ENCODE results near the gene NUDC. TPM values are rescaled to one million over a fixed set of nuclear protein-coding genes. Genes with fewer than 3 reads are reported as not detected.

NUDC gene
- total and polyA plus RNA-seq, 2 of the 13 experiments (the other 11 are each of a cell fraction or from before 2014, with no cell fraction given): 34.7 to 104 TPM

- TF ChIP-seq TERF1 (CRISPR knock-in tag; IDR thresholded peaks at IDR 0.05): no peak
- TF ChIP-seq PHF20 (CRISPR knock-in tag; IDR thresholded peaks at IDR 0.05): no peak
- peak; percentile 30; the same call in 1 of the 2 replicates for TF ChIP-seq ZNF747 (CRISPR knock-in tag; IDR thresholded peaks at IDR 0.05; ENCODE audit: borderline replicate concordance)
- no peak; the same call in 1 of the 2 replicates for TF ChIP-seq ZNF850 (CRISPR knock-in tag; conservative IDR thresholded peaks at IDR 0.05)
- TF ChIP-seq ZBTB14 (CRISPR knock-in tag; IDR thresholded peaks at IDR 0.05): peak; percentile 62
- no peak for TF ChIP-seq CENPX (CRISPR knock-in tag; IDR thresholded peaks at IDR 0.05)
- TF ChIP-seq ETV6 (CRISPR knock-in tag; conservative IDR thresholded peaks at IDR 0.05): peak; percentile 84
- no peak for TF ChIP-seq ZBTB34 (CRISPR knock-in tag; IDR thresholded peaks at IDR 0.05)
- peak; percentile 50; the same call in 1 of the 2 replicates for TF ChIP-seq ZNF333 (CRISPR knock-in tag; IDR thresholded peaks at IDR 0.05; ENCODE audit: borderline replicate concordance)
- TF ChIP-seq CBFB (CRISPR knock-in tag; IDR thresholded peaks at IDR 0.05): peak; percentile 91
- TF ChIP-seq CCDC6 (CRISPR knock-in tag; IDR thresholded peaks at IDR 0.05): peak; percentile 93
- TF ChIP-seq SNAPC2 (CRISPR knock-in tag; IDR thresholded peaks at IDR 0.05): peak; percentile 63; the same call in 1 of the 2 replicates
- TF ChIP-seq ZNF337 (CRISPR knock-in tag; IDR thresholded peaks at IDR 0.05; ENCODE audit: borderline replicate concordance, low read depth): 0 out of 2 replicates have a peak, but pooled peaks have one; percentile 55
- TF ChIP-seq SIX4 (CRISPR knock-in tag; IDR thresholded peaks at IDR 0.05): peak; percentile 72; the same call in 1 of the 2 replicates
- TF ChIP-seq CSRNP1 (CRISPR knock-in tag; IDR thresholded peaks at IDR 0.05): no peak
- TF ChIP-seq CREM (IDR thresholded peaks at IDR 0.05): peak; percentile 4; the same call in 1 of the 2 replicates
- no peak for TF ChIP-seq CREM (CRISPR knock-in tag; IDR thresholded peaks at IDR 0.05)
- no peak; the same call in 1 of the 2 replicates for TF ChIP-seq KLF9 (CRISPR knock-in tag; IDR thresholded peaks at IDR 0.05; ENCODE audit: low read depth)
- no peak for TF ChIP-seq MAFF (IDR thresholded peaks at IDR 0.05; ENCODE audit: low read depth, low read length)
- no peak for TF ChIP-seq CEBPB (IDR thresholded peaks at IDR 0.05; ENCODE audit: borderline replicate concordance, low read depth, low read length)
- TF ChIP-seq NBN (conservative IDR thresholded peaks at IDR 0.05): no peak
- 0 out of 2 replicates have a peak, but pooled peaks have one; percentile 11 for TF ChIP-seq SP140L (CRISPR knock-in tag; IDR thresholded peaks at IDR 0.05; ENCODE audit: borderline replicate concordance)
Observed at GRCh38 chr1:26993237-26994019, 71.9 kb downstream of the NUDC start, which contains the start of gene TRNP1 (continued).

Measured in HepG2 (cell line).